A549 (cell line): ENCODE data around the gene POPDC2.

Experiments
- EP300 ChIP-seq, 2 experiments: fragments of >200 bp; sonication (Bioruptor Twin); formaldehyde crosslinking; IDR thresholded peaks; 2 replicates in 1 of 2; 3 replicates in 1 of 2; pipeline ENCODE4 v1.6.1; 2016 to 2017
- GATA3 ChIP-seq: IDR thresholded peaks from 2 replicates; pipeline ENCODE4 v1.6.1; 2012; ENCODE audit warnings: borderline replicate concordance
- HDAC2 ChIP-seq: fragments of 200-600 bp; sonication (generic); IDR thresholded peaks from 2 replicates; pipeline ENCODE4 v1.6.1; 2016
- HOXA7 ChIP-seq: fragments of 250-450 bp; sonication (Bioruptor Pico); IDR thresholded peaks from 2 replicates; pipeline ENCODE4 v1.5.0; 2020; ENCODE audit warnings: mild to moderate bottlenecking, moderate library complexity
- POLR2A ChIP-seq: IDR thresholded peaks from 2 replicates; pipeline ENCODE4 v1.6.1; 2012; ENCODE audit warnings: mild to moderate bottlenecking, low read length
- RARB ChIP-seq: fragments of 250-450 bp; sonication (Bioruptor Pico); IDR thresholded peaks from 2 replicates; pipeline ENCODE4 v1.8.0; 2021; ENCODE audit warnings: mild to moderate bottlenecking, moderate library complexity
- RCOR1 ChIP-seq: fragments of 150-350 bp; IDR thresholded peaks from 2 replicates; pipeline ENCODE4 v1.6.1; 2014; ENCODE audit warnings: antibody characterized with exemption, low read length, low read depth
- RFX5 ChIP-seq: fragments of 450-650 bp; IDR thresholded peaks from 2 replicates; pipeline ENCODE4 v1.7.1; 2014; ENCODE audit warnings: antibody characterized with exemption, mild to moderate bottlenecking, moderate library complexity
- TF ChIP-seq, protein P1 (sequence below): fragments of >200 bp; sonication (Bioruptor Twin); formaldehyde crosslinking; IDR thresholded peaks from 3 replicates; pipeline ENCODE4 v1.5.1; 2016

DNA sequence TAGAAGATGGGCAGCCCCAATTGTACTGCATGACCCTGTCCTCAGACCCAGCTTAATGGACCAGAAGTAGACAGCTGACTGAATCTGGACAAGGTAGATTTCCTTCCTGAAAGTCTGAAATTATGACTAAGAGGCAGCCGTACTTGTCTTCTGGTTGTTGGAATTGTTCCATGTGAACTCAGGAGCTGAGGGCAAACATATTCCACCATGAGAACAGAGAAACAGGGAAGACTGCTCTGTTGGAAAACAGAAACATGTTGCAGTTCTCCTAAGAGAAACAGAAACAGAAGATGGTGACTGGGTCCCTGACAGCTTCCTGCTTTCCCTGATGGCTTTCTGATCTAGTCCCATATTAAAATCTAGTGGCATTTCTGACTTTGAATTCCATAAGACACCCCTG is 24.1 kb downstream of the POPDC2 start:
- TF ChIP-seq RFX5 (no peak), HOXA7 (CRISPR knock-in tag) (no peak), GATA3 (no peak), RARB (CRISPR knock-in tag) (no peak), POLR2A (no peak), EP300 (IDR thresholded peaks at IDR 0.05) (no peak), RCOR1 (no peak), HDAC2 (no peak)
- TF ChIP-seq, protein P1, sequence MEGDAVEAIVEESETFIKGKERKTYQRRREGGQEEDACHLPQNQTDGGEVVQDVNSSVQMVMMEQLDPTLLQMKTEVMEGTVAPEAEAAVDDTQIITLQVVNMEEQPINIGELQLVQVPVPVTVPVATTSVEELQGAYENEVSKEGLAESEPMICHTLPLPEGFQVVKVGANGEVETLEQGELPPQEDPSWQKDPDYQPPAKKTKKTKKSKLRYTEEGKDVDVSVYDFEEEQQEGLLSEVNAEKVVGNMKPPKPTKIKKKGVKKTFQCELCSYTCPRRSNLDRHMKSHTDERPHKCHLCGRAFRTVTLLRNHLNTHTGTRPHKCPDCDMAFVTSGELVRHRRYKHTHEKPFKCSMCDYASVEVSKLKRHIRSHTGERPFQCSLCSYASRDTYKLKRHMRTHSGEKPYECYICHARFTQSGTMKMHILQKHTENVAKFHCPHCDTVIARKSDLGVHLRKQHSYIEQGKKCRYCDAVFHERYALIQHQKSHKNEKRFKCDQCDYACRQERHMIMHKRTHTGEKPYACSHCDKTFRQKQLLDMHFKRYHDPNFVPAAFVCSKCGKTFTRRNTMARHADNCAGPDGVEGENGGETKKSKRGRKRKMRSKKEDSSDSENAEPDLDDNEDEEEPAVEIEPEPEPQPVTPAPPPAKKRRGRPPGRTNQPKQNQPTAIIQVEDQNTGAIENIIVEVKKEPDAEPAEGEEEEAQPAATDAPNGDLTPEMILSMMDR = no peak
